Trophoblast cell (in vitro differentiated cells and primary cell): ENCODE results near the gene RRP9.

Source experiments
- DNase-seq, 2 donors: peaks; one replicate each; pipeline ENCODE4 v3.0.0-alpha.2; 2016
- H2AFZ ChIP-seq: 2 replicates; pipeline ENCODE4 v1.6.1; 2013; ENCODE audit warnings: low read length, moderate library complexity, mild to moderate bottlenecking; ENCODE audit not compliant: insufficient read depth, poor library complexity
- H2AK5ac ChIP-seq: 2 replicates; pipeline ENCODE4 v1.6.1; 2013; ENCODE audit warnings: mild to moderate bottlenecking, low read length
- H2BK120ac ChIP-seq: 2 replicates; pipeline ENCODE4 v1.6.1; 2013; ENCODE audit warnings: low read length, mild to moderate bottlenecking, moderate library complexity; ENCODE audit not compliant: insufficient read depth, poor library complexity
- H2BK12ac ChIP-seq: 2 replicates; pipeline ENCODE4 v1.6.1; 2013; ENCODE audit warnings: mild to moderate bottlenecking, low read length, moderate library complexity
- H2BK5ac ChIP-seq: 2 replicates; pipeline ENCODE4 v1.6.1; 2013; ENCODE audit warnings: low read length, low read depth, moderate library complexity, mild to moderate bottlenecking; ENCODE audit not compliant: poor library complexity
- H3K14ac ChIP-seq: 2 replicates; pipeline ENCODE4 v1.6.1; 2013; ENCODE audit warnings: mild to moderate bottlenecking, low read length
- H3K18ac ChIP-seq: 2 replicates; pipeline ENCODE4 v1.6.1; 2013; ENCODE audit warnings: mild to moderate bottlenecking, low read length
- H3K23ac ChIP-seq: 2 replicates; pipeline ENCODE4 v1.6.1; 2013; ENCODE audit warnings: low read length
- H3K27ac ChIP-seq: 2 replicates; pipeline ENCODE4 v1.5.1; 2013; ENCODE audit warnings: low read depth, mild to moderate bottlenecking, inconsistent platforms, low read length, moderate library complexity
- H3K27me3 ChIP-seq: 2 replicates; pipeline ENCODE4 v1.6.1; 2013; ENCODE audit warnings: inconsistent platforms, mild to moderate bottlenecking, low read length, moderate library complexity; ENCODE audit not compliant: insufficient read depth
- H3K36me3 ChIP-seq, 2 experiments: 1 replicate in 1 of 2; 2 replicates in 1 of 2; pipeline ENCODE4 v1.6.1; 2013; ENCODE audit warnings: low read length in 2 of 2, mild to moderate bottlenecking in 2 of 2, moderate library complexity in 1 of 2; ENCODE audit not compliant: insufficient read depth in 2 of 2, control insufficient read depth in 1 of 2
- H3K4ac ChIP-seq: 2 replicates; pipeline ENCODE4 v1.6.1; 2013; ENCODE audit warnings: low read depth, mild to moderate bottlenecking, low read length, moderate library complexity
- H3K4me1 ChIP-seq, 2 experiments: 1 replicate in 1 of 2; 2 replicates in 1 of 2; pipeline ENCODE4 v1.6.1; 2013; ENCODE audit warnings: low read length in 2 of 2, mild to moderate bottlenecking in 2 of 2, moderate library complexity in 1 of 2; ENCODE audit not compliant: insufficient read depth in 2 of 2, control insufficient read depth in 1 of 2
- H3K4me2 ChIP-seq: 2 replicates; pipeline ENCODE4 v1.6.1; 2013; ENCODE audit warnings: inconsistent platforms, mild to moderate bottlenecking, low read length, moderate library complexity
- H3K4me3 ChIP-seq: 2 replicates; pipeline ENCODE4 v1.5.1; 2013; ENCODE audit warnings: mild to moderate bottlenecking, low read depth, low read length, inconsistent platforms
- H3K79me1 ChIP-seq: one replicate; pipeline ENCODE4 v1.6.1; 2013; ENCODE audit warnings: low read length
- H3K79me2 ChIP-seq: 2 replicates; pipeline ENCODE4 v1.6.1; 2013; ENCODE audit warnings: low read length, mild to moderate bottlenecking; ENCODE audit not compliant: control insufficient read depth, insufficient read depth, poor library complexity
- H3K9ac ChIP-seq: 2 replicates; pipeline ENCODE4 v1.6.1; 2013; ENCODE audit warnings: mild to moderate bottlenecking, low read length
- H3K9me3 ChIP-seq: 2 replicates; pipeline ENCODE4 v1.6.1; 2013; ENCODE audit warnings: low read depth, mild to moderate bottlenecking, control low read depth, inconsistent platforms, low read length; ENCODE audit not compliant: insufficient read depth
- H4K12ac ChIP-seq: 2 replicates; pipeline ENCODE4 v1.6.1; 2013; ENCODE audit warnings: low read depth, mild to moderate bottlenecking, low read length, moderate library complexity
- H4K8ac ChIP-seq: 2 replicates; pipeline ENCODE4 v1.6.1; 2013; ENCODE audit warnings: low read depth, mild to moderate bottlenecking, low read length, moderate library complexity
- H4K91ac ChIP-seq: one replicate; pipeline ENCODE4 v1.6.1; 2013; ENCODE audit warnings: low read depth, mild to moderate bottlenecking, low read length, moderate library complexity
- WGBS: extraction: QIAGEN DNeasy Blood & Tissue Kit; methylation state at CpG from one replicate; pipeline ENCODE4 v1.1.7; 2013; ENCODE audit warnings: missing lambda C conversion rate; ENCODE audit not compliant: insufficient read length, insufficient coverage; ENCODE audit errors: extremely low coverage; 5-methylcytosine and 5-hydroxymethylcytosine counted together

RRP9 gene

DNA sequence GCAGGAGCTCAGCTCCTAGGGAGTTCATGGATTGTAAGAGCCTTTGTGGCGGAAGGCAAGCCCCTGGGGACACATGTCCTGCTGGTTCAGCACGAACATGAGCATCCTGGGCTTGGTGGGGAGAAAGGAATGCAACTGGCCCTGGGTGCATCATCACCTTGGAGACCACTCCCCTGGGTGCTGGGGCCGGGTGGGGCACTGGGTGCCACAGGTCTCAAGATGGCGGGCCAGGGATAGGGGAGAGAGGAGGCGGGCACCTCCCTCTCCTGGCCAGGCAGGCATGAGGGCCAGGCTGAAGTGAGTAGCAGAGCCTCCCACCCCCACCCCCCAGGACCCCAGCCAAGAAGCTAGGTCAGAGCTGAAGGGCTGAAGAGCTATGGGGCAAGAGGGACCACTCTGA, 24.8 kb upstream of the RRP9 start:
- Histone ChIP-seq H3K36me3 (peaks cover 0 to 2% of the 10 kb centered on the region in 2 experiments), H2AFZ (no peak overlapping the region), H2BK120ac (no peak overlapping the region), H4K12ac (no peak overlapping the region), H3K18ac (peak overlapping the region; percentile 60), H3K4me1 (peaks cover 13 to 23% of the 10 kb centered on the region in 2 experiments), H3K27me3 (no peaks in the 10 kb centered on the region), H2AK5ac (peak overlapping the region; percentile 83), H3K14ac (peak overlapping the region; percentile 89), H3K4me3 (peak overlapping the region; percentile 66), H3K79me2 (peaks cover 10% of the 10 kb centered on the region), H3K27ac (no peak overlapping the region), H3K9ac (no peak overlapping the region), H3K79me1 (peaks cover 13% of the 10 kb centered on the region), H2BK5ac (no peak overlapping the region), H3K4ac (peak overlapping the region; percentile 19), H3K23ac (no peak overlapping the region), H2BK12ac (no peak overlapping the region), H3K9me3 (no peaks in the 10 kb centered on the region), H4K8ac (peak overlapping the region; percentile 83), H4K91ac (peak overlapping the region; percentile 85), H3K4me2 (peak overlapping the region; percentile 62)
- no CpG with 5 or more reads among the region's 5 CpGs for WGBS
- no peak for DNase-seq

- Histone ChIP-seq H3K79me1 (peaks cover 13% of the 10 kb centered on the region), H3K14ac (no peak overlapping the region), H4K8ac (no peak overlapping the region), H3K79me2 (peaks cover 10% of the 10 kb centered on the region), H3K9me3 (no peaks in the 10 kb centered on the region), H3K4me3 (no peak overlapping the region), H3K27ac (no peak overlapping the region), H3K23ac (no peak overlapping the region), H2BK120ac (no peak overlapping the region), H2AK5ac (peak overlapping the region; percentile 31), H2BK5ac (no peak overlapping the region), H3K36me3 (peaks cover 0 to 2% of the 10 kb centered on the region in 2 experiments), H2BK12ac (no peak overlapping the region), H3K4ac (no peak overlapping the region), H3K18ac (no peak overlapping the region), H4K91ac (no peak overlapping the region), H3K4me2 (no peak overlapping the region), H4K12ac (no peak overlapping the region), H2AFZ (peak overlapping the region; percentile 5), H3K9ac (no peak overlapping the region), H3K4me1 (peaks cover 13 to 23% of the 10 kb centered on the region in 2 experiments), H3K27me3 (no peaks in the 10 kb centered on the region)
- no peak for DNase-seq
- no CpG with 5 or more reads among the region's 2 CpGs for WGBS
These were observed 24.3 kb upstream of the RRP9 start for GRCh38 chr3:51966016-51966415.

DNA sequence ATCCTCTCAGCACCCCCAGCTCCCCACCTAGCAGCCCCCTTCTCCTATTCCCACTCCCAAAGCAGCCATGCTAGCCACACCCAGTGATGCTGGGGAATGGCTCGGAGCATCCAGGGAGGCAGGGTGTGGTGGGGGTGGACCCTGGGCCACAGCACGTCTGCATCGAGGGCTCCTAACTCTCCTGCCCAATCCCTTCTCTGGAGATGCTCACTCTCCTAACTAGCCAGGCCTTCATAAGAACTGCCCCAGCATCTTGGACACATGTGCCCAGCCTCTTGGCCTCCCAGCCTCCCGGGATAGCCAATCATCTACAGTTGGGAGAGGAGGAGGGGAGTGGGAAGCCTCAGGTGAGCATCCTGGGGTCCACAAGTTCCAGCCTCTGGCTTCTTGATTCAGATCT, 22.8 kb upstream of the RRP9 start:
- Histone ChIP-seq H2AK5ac (no peak overlapping the region), H4K91ac (no peak overlapping the region), H3K36me3 (peaks cover 0 to 14% of the 10 kb centered on the region in 2 experiments), H3K4ac (no peak overlapping the region), H3K27me3 (no peaks in the 10 kb centered on the region), H3K23ac (no peak overlapping the region), H2BK12ac (no peak overlapping the region), H3K27ac (no peak overlapping the region), H3K4me1 (peaks cover 13 to 23% of the 10 kb centered on the region in 2 experiments), H3K4me3 (no peak overlapping the region), H4K8ac (no peak overlapping the region), H3K4me2 (no peak overlapping the region), H3K79me2 (peaks cover 10% of the 10 kb centered on the region), H3K79me1 (peaks cover 13% of the 10 kb centered on the region), H3K18ac (no peak overlapping the region), H4K12ac (no peak overlapping the region), H2BK5ac (no peak overlapping the region), H3K9ac (no peak overlapping the region), H2BK120ac (no peak overlapping the region), H3K9me3 (no peaks in the 10 kb centered on the region), H3K14ac (no peak overlapping the region), H2AFZ (no peak overlapping the region)
- DNase-seq, result no peak
- no CpG with 5 or more reads among the region's 4 CpGs for WGBS

DNA sequence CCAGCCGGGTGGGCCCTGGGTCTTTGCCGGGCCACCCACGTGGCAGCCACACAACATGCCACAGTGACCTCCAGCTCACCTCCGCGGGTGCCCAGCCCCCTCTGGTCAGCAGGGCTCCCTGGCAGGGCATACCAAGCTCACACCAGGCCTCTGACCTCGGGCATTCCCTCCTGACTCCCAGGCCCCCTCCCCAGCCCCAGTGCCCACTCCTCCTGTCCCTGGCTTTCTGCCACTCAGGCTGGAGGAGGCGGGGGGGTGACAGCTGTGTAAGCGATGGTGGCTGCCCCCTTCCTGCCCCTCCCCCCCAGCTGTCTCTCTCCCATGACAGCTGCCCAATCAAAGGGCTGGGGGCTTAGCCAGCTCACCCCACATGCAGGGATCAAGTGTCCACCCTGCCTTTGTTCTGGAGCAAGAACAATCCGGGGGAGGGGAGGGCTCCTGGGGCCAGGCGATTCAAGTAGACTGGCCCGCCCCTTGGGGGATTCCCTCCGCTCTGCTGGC, 22.3 kb upstream of the RRP9 start:
- H3K27ac ChIP-seq, result no peak overlapping the region
- no peak overlapping the region for H3K4me3 ChIP-seq
- no peak overlapping the region for H2AFZ ChIP-seq
- no peak overlapping the region for H4K91ac ChIP-seq
- no peak overlapping the region for H3K14ac ChIP-seq
- H4K8ac ChIP-seq, result no peak overlapping the region
- H3K27me3 ChIP-seq, result no peaks in the 10 kb centered on the region
- H3K79me2 ChIP-seq, result peaks cover 10% of the 10 kb centered on the region
- H4K12ac ChIP-seq, result no peak overlapping the region
- H3K4ac ChIP-seq, result no peak overlapping the region
- no peak overlapping the region for H2BK5ac ChIP-seq
- peaks cover 13% of the 10 kb centered on the region for H3K79me1 ChIP-seq
- no peak for DNase-seq
- peaks cover 2 to 18% of the 10 kb centered on the region in 2 experiments for H3K36me3 ChIP-seq
- no peak overlapping the region for H3K4me2 ChIP-seq
- H2BK120ac ChIP-seq, result no peak overlapping the region
- H3K18ac ChIP-seq, result no peak overlapping the region
- no CpG with 5 or more reads among the region's 12 CpGs for WGBS
- H3K23ac ChIP-seq, result no peak overlapping the region
- H2AK5ac ChIP-seq, result no peak overlapping the region
- no peak overlapping the region for H2BK12ac ChIP-seq
- peaks cover 13 to 23% of the 10 kb centered on the region in 2 experiments for H3K4me1 ChIP-seq
- no peaks in the 10 kb centered on the region for H3K9me3 ChIP-seq
- H3K9ac ChIP-seq, result no peak overlapping the region
